Stomach (tissue), 9 donors: ENCODE measurements around the gene NUMA1. TPM values are rescaled to one million over a fixed set of nuclear protein-coding genes. Genes with fewer than 3 reads are reported as not detected.

ENCODE experiments used
- DNase-seq, 2 donors: peaks; one replicate each; pipeline versions ENCODE4 v3.0.0 to v3.0.0-alpha.2; 2013 to 2019
- H3K27ac ChIP-seq, 5 donors: fragments of 200-600 bp in 4 of 5; sonication (generic) in 4 of 5; one replicate each; pipeline ENCODE4 v1.5.1; 2013 to 2019; ENCODE audit warnings: mild to moderate bottlenecking in 1 of 5, moderate library complexity in 1 of 5
- H3K27me3 ChIP-seq, 3 donors: fragments of 200-600 bp; sonication (generic); one replicate each; pipeline ENCODE4 v1.5.1; 2017 to 2019; ENCODE audit warnings: mixed run types in 1 of 3
- H3K36me3 ChIP-seq, 4 donors: fragments of 200-600 bp; sonication (generic); 1 replicate in 3 of 4; 2 replicates in 1 of 4; pipeline ENCODE4 v1.5.1; 2016 to 2019
- H3K4me1 ChIP-seq, 4 donors: fragments of 200-600 bp; sonication (generic); one replicate each; pipeline ENCODE4 v1.5.1; 2016 to 2019
- H3K4me3 ChIP-seq, 4 donors: fragments of 200-600 bp; sonication (generic) in 3 of 4; one replicate each; pipeline ENCODE4 v1.5.1; 2016 to 2019; ENCODE audit warnings: mild to moderate bottlenecking in 1 of 4
- H3K9me3 ChIP-seq, 4 donors: fragments of 200-600 bp; sonication (generic); one replicate each; pipeline ENCODE4 v1.5.1; 2016 to 2019
- EP300 ChIP-seq: sonication (generic); formaldehyde crosslinking; IDR thresholded peaks from one replicate; pipeline ENCODE4 v1.6.1; 2017; ENCODE audit warnings: antibody characterized with exemption
- POLR2A ChIP-seq, 4 donors: fragments of 450-650 bp; IDR thresholded peaks; one replicate each; pipeline ENCODE4 v1.6.1; 2016; ENCODE audit warnings: antibody characterized with exemption in 4 of 4, control low read depth in 2 of 4, mild to moderate bottlenecking in 1 of 4, moderate library complexity in 1 of 4
- POLR2AphosphoS5 ChIP-seq, 3 donors: sonication (generic); formaldehyde crosslinking; IDR thresholded peaks; one replicate each; pipeline ENCODE4 v1.6.1; 2016; ENCODE audit warnings: antibody characterized with exemption in 3 of 3
- WGBS, 5 donors: extraction: QIAGEN DNeasy Blood & Tissue Kit in 3 of 5; methylation state at CpG; one replicate each; pipeline versions ENCODE4 v1.1.5 to v1.1.7; 2013 to 2018; 5-methylcytosine and 5-hydroxymethylcytosine counted together
- intact Hi-C: fragments of 100-400 bp; cut with DNase I; formaldehyde crosslinking; loops from one replicate; pipeline ENCODE4 v1.15.1; 2023; ENCODE audit warnings: low total_unique reads
- polyA plus RNA-seq, 3 donors: library from polyadenylated mRNA; stranded (reverse); fragments of 200-250 nt; gene quantifications; one replicate each; pipeline ENCODE4 v1.2.3, GENCODE V29; 2013
- total RNA-seq, 5 donors: library from RNA; depleted of rRNA; stranded (reverse); fragments of >200 nt; gene quantifications; one replicate each; pipeline versions ENCODE4 v1.1.0 to v1.2.3, GENCODE V29; 2014 to 2016
- TF ChIP-seq, protein P1 (sequence below), 7 experiments: fragments of 450-650 bp in 4 of 7; fragments of 200-600 bp in 3 of 7; sonication (generic) in 3 of 7; IDR thresholded peaks; one replicate each; pipeline ENCODE4 v1.5.1; 2016 to 2019; ENCODE audit warnings: antibody characterized with exemption in 7 of 7, control low read depth in 2 of 7, mild to moderate bottlenecking in 1 of 7
- donor health status: healthy with polysubstance abuse.
- donor health status: Bipolar disorder and iron deficiency.
- donor health status: healthy.

The NUMA1 gene
- total and polyA plus RNA-seq, 8 donors: 84.2 to 619 (median 182) TPM

DNA sequence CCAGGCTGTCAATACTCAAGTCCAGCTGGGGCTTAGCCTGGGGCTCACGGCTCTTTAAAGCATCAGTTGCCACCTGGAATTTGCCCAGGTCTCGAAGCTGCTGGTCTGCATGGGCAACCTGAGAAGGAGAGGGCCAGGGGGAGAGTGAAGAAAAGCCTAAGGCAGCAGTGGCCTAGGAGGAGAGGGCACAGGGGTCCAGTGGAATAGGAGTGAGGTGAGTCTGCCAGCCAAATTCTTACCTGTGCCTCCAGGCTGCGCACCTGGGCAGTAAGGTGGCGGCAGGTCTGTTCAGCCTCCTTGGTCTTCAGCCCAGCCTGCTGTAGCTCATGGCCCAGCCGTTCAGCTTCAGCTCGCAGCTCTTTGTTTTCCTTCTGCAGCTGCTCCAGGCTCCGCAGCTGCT is 71.6 kb downstream of the NUMA1 start:
- WGBS, 5 donors: 76 to 93% (median 82%) methylated on average over 5 to 7 of the region's 7 CpGs
- no peak overlapping the region for H3K27ac ChIP-seq
- no peak for TF ChIP-seq EP300
- no peak for TF ChIP-seq POLR2AphosphoS5 (IDR thresholded peaks at IDR 0.05)
- no peak for TF ChIP-seq POLR2A (IDR thresholded peaks at IDR 0.05)
- TF ChIP-seq, protein P1, sequence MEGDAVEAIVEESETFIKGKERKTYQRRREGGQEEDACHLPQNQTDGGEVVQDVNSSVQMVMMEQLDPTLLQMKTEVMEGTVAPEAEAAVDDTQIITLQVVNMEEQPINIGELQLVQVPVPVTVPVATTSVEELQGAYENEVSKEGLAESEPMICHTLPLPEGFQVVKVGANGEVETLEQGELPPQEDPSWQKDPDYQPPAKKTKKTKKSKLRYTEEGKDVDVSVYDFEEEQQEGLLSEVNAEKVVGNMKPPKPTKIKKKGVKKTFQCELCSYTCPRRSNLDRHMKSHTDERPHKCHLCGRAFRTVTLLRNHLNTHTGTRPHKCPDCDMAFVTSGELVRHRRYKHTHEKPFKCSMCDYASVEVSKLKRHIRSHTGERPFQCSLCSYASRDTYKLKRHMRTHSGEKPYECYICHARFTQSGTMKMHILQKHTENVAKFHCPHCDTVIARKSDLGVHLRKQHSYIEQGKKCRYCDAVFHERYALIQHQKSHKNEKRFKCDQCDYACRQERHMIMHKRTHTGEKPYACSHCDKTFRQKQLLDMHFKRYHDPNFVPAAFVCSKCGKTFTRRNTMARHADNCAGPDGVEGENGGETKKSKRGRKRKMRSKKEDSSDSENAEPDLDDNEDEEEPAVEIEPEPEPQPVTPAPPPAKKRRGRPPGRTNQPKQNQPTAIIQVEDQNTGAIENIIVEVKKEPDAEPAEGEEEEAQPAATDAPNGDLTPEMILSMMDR (IDR thresholded peaks at IDR 0.05): no peak

DNA sequence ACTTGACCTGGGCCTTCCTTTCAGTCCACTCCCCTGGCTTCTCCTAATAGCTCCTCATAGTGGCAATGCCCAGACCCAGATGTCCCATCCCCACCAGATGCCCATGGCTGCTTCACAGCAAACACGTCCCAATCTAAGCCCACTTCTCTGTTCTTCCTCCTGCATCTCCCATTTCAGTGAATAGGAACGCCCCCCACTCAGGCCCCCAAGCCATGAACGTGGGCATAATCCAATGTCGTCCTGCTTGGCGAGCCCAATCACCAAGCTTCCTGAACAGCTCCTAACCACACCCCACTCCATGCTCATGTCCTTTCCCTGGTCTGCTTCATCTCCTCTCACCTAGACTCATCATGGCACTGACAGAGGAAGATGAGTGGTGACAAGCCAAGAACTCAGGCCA is 72.8 kb downstream of the NUMA1 start:
- Histone ChIP-seq H3K4me3 (no peak overlapping the region), H3K9me3 (no peaks in the 10 kb centered on the region), H3K27ac (no peak overlapping the region), H3K27me3 (no peaks in the 10 kb centered on the region), H3K36me3 (peaks cover 100% of the 10 kb centered on the region in 4 donors), H3K4me1 (peaks cover 3 to 56% (median 22%) of the 10 kb centered on the region in 4 donors)
- TF ChIP-seq EP300: no peak
- no peak for TF ChIP-seq POLR2AphosphoS5 (IDR thresholded peaks at IDR 0.05)
- TF ChIP-seq, protein P1 (IDR thresholded peaks at IDR 0.05): no peak
- TF ChIP-seq POLR2A (IDR thresholded peaks at IDR 0.05): no peak
- DNase-seq: no peak
- intact Hi-C loops: no loop called here
- WGBS, 5 donors: 77 to 85% (median 82%) methylated on average over 5 of the region's 5 CpGs

More for the DNA sequence above, 71.6 kb downstream of the NUMA1 start:
- intact Hi-C loops: no loop called here
- DNase-seq: no peak
- Histone ChIP-seq H3K9me3 (no peaks in the 10 kb centered on the region), H3K4me3 (no peak overlapping the region), H3K27me3 (no peaks in the 10 kb centered on the region), H3K36me3 (peaks cover 100% of the 10 kb centered on the region in 4 donors), H3K4me1 (peaks cover 15 to 56% (median 33%) of the 10 kb centered on the region in 4 donors)

DNA sequence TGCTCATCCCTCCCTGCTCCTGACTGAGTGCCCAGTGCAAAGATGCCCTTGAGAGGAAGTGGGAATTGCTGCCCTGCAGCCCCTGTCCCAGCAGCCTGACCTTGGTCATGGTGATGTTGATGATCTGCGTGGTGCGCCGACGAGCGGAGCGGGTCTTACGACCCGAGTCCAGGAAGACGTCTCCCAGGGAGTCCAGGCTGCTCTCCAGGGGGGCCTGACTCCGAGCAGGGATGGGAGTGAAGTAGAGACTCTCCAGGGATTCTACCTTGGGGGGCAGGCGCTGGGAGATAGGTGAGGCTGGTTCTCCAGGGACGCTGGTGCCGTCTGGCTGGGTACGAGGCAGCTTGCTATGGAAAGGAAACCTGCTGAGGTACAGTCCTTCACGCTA is 73.3 kb downstream of the NUMA1 start:
- no peak for TF ChIP-seq POLR2A (IDR thresholded peaks at IDR 0.05)
- TF ChIP-seq, protein P1 (IDR thresholded peaks at IDR 0.05): no peak
- no peak for TF ChIP-seq EP300
- no peak for TF ChIP-seq POLR2AphosphoS5 (IDR thresholded peaks at IDR 0.05)
- Histone ChIP-seq H3K27ac (no peak overlapping the region), H3K4me1 (peaks cover 0 to 55% (median 19%) of the 10 kb centered on the region in 4 donors), H3K27me3 (no peaks in the 10 kb centered on the region), H3K36me3 (peaks cover 95 to 100% (median 100%) of the 10 kb centered on the region in 4 donors), H3K4me3 (no peak overlapping the region), H3K9me3 (no peaks in the 10 kb centered on the region)
- intact Hi-C loops: no loop called here
- 86 to 91% (median 90%) methylated on average over 11 to 15 of the region's 15 CpGs for WGBS, 5 donors
- no peak for DNase-seq

DNA sequence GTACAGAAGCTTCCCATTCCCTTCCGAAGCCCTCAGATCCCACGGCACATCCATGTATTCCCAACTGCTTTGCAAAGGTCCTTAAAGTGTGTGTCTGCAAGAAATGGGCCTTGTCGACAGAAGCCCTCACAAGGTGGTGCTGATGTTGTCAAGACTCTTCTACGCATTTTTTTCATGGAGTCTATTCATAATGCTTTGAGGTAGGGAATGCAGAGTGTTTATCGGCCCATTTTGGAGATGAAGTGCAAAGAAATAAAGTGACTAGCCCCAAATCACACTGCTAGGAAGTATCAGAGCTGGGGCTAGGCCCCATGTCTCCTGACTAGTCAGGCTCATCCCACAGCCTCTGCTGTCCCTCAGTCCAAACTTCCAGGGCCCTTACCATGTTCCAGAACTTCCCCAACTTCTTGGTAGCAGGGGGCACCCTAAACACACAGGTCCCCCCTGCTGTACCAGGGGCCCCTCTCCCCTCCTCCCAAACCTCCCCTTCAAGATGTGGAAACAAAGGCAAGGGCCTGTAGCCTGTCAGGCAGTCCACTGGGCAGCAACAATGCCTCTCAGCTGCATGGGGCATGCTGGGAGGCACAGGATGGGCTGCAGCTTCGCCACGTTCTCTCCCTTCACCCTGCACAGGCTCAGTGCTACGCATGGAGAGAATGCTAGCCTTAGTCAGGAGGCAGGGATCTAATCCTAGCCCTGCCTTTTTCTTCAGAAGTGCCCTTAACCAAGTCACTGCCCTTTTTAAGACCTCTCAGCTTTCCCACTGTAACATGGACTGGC is 73.8 kb downstream of the NUMA1 start:
- Histone ChIP-seq H3K27ac (peak overlapping the region in 1 of 5 donors; percentile 2), H3K4me3 (no peak overlapping the region), H3K27me3 (no peaks in the 10 kb centered on the region), H3K36me3 (peaks cover 89 to 100% (median 100%) of the 10 kb centered on the region in 4 donors), H3K4me1 (peaks cover 0 to 56% (median 16%) of the 10 kb centered on the region in 4 donors), H3K9me3 (no peaks in the 10 kb centered on the region)
- TF ChIP-seq, protein P1 (IDR thresholded peaks at IDR 0.05): no peak
- no peak for TF ChIP-seq POLR2A (IDR thresholded peaks at IDR 0.05)
- no peak for TF ChIP-seq POLR2AphosphoS5 (IDR thresholded peaks at IDR 0.05)
- TF ChIP-seq EP300: no peak
- 76 to 88% (median 86%) methylated on average over 8 of the region's 8 CpGs for WGBS, 5 donors
- no peak for DNase-seq
- intact Hi-C loops: no loop called here
